ENCODE results near the gene CNTRL.
A peak's percentile ranks its signal among the peaks of the same experiment; 100 is the strongest.

CNTRL gene

GRCh38 chr9:121213136-121213806 is 138.5 kb downstream of the CNTRL start:
- peak; percentile 97 for TF ChIP-seq CTCF (IDR thresholded peaks at IDR 0.05; ENCODE audit: control insufficient read depth, insufficient read depth, low read depth, low read length, missing control alignments)
- H3K4me3 ChIP-seq (ENCODE audit: control insufficient read depth, low read depth, low read length): no peak overlapping the region
- peak; percentile 53 for DNase-seq (ENCODE audit: low read depth)

GRCh38 chr9:121214005-121214404 is 139.2 kb downstream of the CNTRL start:
- no peak for DNase-seq (ENCODE audit: low read depth)
- no peak overlapping the region for H3K4me3 ChIP-seq (ENCODE audit: control insufficient read depth, low read depth, low read length)
- no peak for TF ChIP-seq CTCF (IDR thresholded peaks at IDR 0.05; ENCODE audit: control insufficient read depth, insufficient read depth, low read depth, low read length, missing control alignments)

GRCh38 chr9:121216271-121216805 is 141.6 kb downstream of the CNTRL start:
- TF ChIP-seq CTCF (IDR thresholded peaks at IDR 0.05; ENCODE audit: control insufficient read depth, insufficient read depth, low read depth, low read length, missing control alignments): no peak
- no peak for DNase-seq (ENCODE audit: low read depth)
- H3K4me3 ChIP-seq (ENCODE audit: control insufficient read depth, low read depth, low read length): no peak overlapping the region

- H3K4me3 ChIP-seq (ENCODE audit: control insufficient read depth, low read depth, low read length): no peak overlapping the region
- no peak for TF ChIP-seq CTCF (IDR thresholded peaks at IDR 0.05; ENCODE audit: control insufficient read depth, insufficient read depth, low read depth, low read length, missing control alignments)
- DNase-seq (ENCODE audit: low read depth): no peak
These were observed 143.0 kb downstream of the CNTRL start for GRCh38 chr9:121217609-121218292.

- H3K4me3 ChIP-seq (ENCODE audit: control insufficient read depth, low read depth, low read length): no peak overlapping the region
- no peak for TF ChIP-seq CTCF (IDR thresholded peaks at IDR 0.05; ENCODE audit: control insufficient read depth, insufficient read depth, low read depth, low read length, missing control alignments)
- no peak for DNase-seq (ENCODE audit: low read depth)
These were observed 143.7 kb downstream of the CNTRL start for GRCh38 chr9:121218357-121219027.

GRCh38 chr9:121219530-121219929 is 144.8 kb downstream of the CNTRL start:
- DNase-seq (ENCODE audit: low read depth): no peak
- no peak for TF ChIP-seq CTCF (IDR thresholded peaks at IDR 0.05; ENCODE audit: control insufficient read depth, insufficient read depth, low read depth, low read length, missing control alignments)
- H3K4me3 ChIP-seq (ENCODE audit: control insufficient read depth, low read depth, low read length): no peak overlapping the region

Data from AG09309 (cell line).